Astrocyte of the cerebellum (primary cell): ENCODE data around the gene GALM.
"Not testable (repeated sequence)": the region's sequence is repeated elsewhere in the genome, so short reads cannot be mapped to it uniquely, and the experiment has no call there.

Experiments
- DNase-seq: peaks from one replicate; pipeline ENCODE4 v3.0.0-alpha.2; 2011; ENCODE audit warnings: low read depth
- H3K4me3 ChIP-seq: 2 replicates; pipeline ENCODE4 v1.5.1; 2011; ENCODE audit warnings: mild to moderate bottlenecking, low read depth, low read length, moderate library complexity
- in situ Hi-C: cut with HindIII; loops from 2 replicates; pipeline ENCODE4 v1.10.0; 2017; ENCODE audit warnings: low sequenced_read_pairs
- TF ChIP-seq, protein P1 (sequence below): IDR thresholded peaks from 2 replicates; pipeline ENCODE4 v1.5.1; 2012; ENCODE audit warnings: low read length, low read depth, moderate library complexity, mild to moderate bottlenecking; ENCODE audit errors: missing control alignments

The GALM gene

GRCh38 chr2:38711558-38711957, 45.6 kb downstream of the GALM start:
- DNase-seq: no peak
- TF ChIP-seq, protein P1, sequence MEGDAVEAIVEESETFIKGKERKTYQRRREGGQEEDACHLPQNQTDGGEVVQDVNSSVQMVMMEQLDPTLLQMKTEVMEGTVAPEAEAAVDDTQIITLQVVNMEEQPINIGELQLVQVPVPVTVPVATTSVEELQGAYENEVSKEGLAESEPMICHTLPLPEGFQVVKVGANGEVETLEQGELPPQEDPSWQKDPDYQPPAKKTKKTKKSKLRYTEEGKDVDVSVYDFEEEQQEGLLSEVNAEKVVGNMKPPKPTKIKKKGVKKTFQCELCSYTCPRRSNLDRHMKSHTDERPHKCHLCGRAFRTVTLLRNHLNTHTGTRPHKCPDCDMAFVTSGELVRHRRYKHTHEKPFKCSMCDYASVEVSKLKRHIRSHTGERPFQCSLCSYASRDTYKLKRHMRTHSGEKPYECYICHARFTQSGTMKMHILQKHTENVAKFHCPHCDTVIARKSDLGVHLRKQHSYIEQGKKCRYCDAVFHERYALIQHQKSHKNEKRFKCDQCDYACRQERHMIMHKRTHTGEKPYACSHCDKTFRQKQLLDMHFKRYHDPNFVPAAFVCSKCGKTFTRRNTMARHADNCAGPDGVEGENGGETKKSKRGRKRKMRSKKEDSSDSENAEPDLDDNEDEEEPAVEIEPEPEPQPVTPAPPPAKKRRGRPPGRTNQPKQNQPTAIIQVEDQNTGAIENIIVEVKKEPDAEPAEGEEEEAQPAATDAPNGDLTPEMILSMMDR: no peak
- H3K4me3 ChIP-seq: no peak overlapping the region
- in situ Hi-C loops: no loop called here

DNA sequence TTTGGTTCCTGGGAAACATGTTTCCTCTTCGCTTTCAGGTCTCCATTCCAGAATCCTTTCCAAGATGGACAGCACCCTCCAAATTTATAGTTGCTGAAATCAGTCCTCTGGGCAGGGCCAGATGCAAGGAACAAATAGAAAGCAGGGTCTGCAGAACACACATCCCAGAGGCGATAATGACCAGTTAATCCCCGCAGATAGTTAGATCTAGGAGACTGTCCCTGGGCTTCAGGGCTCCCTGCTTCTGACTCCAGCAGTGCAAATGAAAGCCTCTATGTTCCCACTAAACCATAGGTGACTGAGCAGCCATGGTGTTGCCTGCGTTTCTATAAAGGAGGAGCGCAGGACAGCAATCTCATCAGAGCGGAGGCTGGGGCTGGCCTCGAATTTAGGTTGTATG, 46.5 kb downstream of the GALM start:
- no peak for DNase-seq
- in situ Hi-C loops: no loop called here
- TF ChIP-seq, protein P1: no peak

DNA sequence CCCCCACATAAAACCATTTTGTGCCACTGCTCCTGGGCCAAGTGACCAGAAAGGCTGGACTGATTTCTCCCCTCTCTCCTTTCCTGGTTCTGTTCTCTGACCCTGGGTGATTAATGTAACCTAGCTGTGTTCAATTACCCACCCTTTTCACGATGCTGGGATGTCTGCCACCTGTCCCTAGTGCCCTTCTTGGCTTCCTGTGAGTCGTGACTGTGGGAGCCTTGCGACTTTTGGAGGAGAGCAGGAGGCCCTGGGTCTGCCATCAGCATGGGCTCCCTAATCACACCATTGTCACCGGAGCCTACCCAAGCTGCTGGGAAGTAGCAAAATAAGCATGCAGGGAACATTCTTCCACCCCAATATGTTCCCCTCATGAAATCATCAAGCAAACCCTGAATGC, 47.0 kb downstream of the GALM start:
- TF ChIP-seq, protein P1: no peak
- DNase-seq: no peak
- in situ Hi-C loops: no loop called here
- H3K4me3 ChIP-seq: no peak overlapping the region

More for the DNA sequence above, 46.5 kb downstream of the GALM start:
- no peak overlapping the region for H3K4me3 ChIP-seq

DNA sequence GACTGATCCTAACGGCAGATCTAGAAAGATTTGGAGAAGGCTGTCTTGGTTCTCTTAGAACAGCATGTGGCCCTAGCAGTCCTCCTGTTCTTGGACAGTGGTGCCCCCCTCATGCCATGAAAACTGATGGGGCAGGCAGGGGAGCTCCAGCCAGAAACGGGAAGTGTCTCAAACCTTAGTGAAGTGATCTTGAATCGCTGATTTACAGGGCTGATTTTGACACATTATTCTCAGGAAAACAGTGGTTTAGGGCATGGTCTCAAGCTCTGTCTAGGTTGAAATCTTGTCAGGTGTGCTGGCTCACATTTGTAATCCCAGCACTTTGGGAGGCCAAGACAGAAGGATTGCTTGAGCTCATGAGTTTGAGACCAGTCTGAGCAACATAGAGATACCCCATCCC, 47.4 kb downstream of the GALM start:
- no peak for DNase-seq
- TF ChIP-seq, protein P1: no peak
- in situ Hi-C loops: no loop called here
- H3K4me3 ChIP-seq: no peak overlapping the region

- DNase-seq, H3K4me3 ChIP-seq, in situ Hi-C loops: not testable (repeated sequence)
These were observed 49.0 kb downstream of the GALM start for GRCh38 chr2:38714941-38715340.

- in situ Hi-C loops: no loop called here
- DNase-seq: no peak
- no peak overlapping the region for H3K4me3 ChIP-seq
- TF ChIP-seq, protein P1: no peak
These were observed 50.3 kb downstream of the GALM start for GRCh38 chr2:38716185-38716584.

DNA sequence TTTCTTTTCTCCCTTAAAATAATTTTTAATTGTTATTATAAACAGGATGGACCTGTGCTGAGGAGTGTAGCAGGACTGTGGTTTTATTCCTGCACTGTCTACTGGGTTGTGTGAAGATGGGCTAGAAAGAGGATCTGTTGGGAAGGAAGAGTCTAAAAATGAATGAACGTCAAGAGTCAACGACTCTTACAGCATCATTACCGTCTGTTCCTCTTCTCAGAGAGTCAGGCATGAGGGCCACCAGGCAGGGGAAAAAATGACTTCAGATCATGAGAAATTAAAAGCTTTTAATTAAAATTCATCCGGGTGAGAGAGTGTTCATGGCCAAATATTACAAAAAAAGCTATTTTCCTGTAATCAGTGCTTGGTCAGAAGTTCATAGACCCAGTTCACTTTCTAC, 52.7 kb downstream of the GALM start:
- H3K4me3 ChIP-seq: no peak overlapping the region
- TF ChIP-seq, protein P1: no peak
- in situ Hi-C loops: no loop called here
- no peak for DNase-seq
